NCI-H1092 treated with DMSO at 0.1 percent for 48 hours (cell line): ENCODE data around the gene ATF7IP2.
"Not testable (repeated sequence)": the region's sequence is repeated elsewhere in the genome, so short reads cannot be mapped to it uniquely, and the experiment has no call there.

Experiments used
- DNase-seq: peaks from one replicate; lab custom pipeline; 2025; lab: John Stamatoyannopoulos, UW

The ATF7IP2 gene

DNA sequence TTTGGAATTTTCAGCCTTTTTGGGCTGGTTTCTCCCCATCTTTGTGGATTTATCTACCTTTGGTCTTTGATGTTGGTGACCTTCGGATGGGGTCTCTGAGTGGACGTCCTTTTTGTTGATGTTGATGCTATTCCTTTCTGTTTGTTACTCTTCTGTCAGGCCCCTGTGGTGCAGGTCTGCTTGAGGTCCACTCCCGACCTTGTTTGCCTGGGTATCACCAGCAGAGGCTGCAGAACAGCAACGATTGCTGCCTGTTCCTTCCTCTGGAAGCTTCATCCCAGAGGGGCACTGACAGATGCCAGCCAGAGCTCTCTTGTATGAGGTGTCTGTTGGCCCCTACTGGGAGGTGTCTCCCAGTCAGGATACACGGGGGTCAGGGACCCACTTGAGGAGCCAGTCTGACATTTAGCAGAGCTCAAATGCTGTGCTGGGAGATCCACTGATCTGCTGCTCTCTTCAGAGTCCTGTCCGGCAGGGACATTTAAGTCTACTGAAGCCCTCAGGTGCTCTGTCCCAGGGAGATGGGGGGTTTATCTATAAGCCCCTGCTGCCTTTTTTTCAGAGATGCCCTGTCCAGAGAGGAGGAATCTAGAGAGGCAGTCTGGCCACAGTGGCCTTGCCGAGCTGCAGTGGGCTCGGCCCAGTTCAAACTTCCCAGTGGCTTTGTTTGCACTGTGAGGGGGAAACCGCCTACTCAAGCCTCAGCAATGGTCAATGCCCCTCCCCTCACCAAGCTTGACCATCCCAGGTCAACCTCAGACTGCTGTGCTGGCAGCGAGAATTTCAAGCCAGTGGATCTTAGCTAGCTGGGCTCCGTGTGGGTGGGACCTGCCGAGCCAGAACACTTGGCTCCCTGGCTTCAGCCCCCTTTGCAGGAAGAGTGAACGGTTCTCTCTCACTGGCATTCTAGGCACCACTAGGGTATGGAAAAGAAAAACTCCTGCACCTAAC, 66.6 kb downstream of the ATF7IP2 start:
- not testable (repeated sequence) for DNase-seq

DNA sequence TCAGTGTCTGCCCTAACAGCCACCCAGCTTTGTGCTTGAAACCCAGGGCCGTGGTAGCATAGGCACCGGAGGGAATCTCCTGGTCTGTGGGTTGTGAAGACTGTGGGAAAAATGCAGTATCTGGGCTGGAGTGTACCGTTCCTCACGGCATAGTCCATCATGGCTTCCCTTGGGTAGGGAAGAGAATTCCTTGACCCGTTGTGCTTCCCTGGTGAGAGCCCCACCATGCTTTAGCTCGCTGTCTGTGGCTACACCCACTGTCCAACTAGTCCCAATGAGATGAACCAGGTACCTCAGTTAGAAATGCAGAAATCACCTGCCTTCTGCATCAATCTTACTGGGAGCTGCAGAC, 67.3 kb downstream of the ATF7IP2 start:
- no peak for DNase-seq

DNA sequence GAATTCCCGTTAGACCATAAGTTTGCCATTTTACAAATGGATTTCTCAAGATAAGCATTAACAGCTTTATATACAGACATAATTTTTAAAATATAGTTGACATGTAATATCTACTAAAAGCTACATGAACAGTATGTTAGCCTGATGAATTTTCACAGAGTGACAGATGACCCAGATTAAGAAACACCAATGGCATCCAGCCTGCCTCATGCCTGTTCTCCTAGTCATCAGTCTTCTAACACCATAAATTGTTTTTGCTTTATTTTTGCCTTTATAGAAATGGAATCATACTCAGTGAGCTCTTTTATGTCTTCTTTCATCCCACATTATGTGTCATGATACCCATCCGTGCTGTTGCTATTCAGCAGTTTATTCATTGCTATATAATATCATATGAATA, 80.0 kb downstream of the ATF7IP2 start:
- no peak for DNase-seq

DNA sequence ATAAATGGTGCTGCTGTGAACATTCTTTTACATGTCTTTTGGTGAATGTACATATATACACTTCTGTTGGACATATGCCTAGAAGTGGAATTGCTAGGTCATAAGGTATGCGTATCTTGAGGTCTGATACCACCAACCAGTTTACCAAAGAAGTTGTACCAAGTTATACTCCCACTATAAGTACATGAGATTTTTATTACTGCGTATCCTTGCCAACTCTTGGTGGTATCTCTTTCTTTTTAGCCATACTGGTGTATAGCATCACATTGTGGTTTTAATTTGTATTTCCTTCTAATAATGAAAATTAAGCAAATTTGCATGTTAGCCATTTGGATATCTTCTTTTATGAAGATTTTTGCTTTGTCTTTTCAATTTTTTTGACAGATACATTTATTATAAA, 80.5 kb downstream of the ATF7IP2 start:
- no peak for DNase-seq

DNA sequence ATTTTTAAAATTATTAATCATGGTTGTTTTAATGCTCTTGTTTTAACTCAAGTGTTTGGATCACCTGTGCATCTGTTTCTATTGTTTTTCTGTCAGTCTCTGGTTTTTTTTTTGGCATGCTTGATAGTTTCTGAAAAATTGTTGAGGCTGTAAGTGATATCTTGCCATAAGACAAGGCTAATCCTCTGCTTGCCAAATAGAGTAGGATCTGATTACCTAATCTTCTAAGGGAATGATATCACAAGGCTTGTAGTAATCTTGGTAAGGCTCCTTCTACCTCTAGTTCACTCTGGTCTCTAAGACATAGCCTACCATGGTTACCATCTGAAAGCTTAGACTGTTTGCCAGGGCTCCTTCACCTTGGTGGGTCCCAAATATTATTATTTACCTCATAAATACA, 81.0 kb downstream of the ATF7IP2 start:
- DNase-seq, result no peak

DNA sequence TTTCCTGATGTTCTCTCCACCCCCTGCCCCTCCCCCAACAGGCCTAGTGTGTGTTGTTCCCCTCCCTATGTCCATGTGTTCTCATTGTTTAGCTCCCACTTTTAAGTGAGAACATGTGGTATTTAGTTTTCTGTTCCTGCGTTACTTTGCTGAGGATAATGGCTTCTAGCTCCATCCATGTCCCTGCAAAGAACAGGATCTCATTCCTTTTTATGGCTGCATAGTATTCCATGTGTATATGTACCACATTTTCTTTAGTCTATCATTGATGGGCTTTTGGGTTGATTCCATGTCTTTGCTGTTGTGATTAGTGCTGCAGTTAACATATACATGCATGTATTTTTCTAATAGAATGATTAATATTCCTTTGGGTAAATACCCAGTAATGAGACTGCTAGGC, 90.8 kb downstream of the ATF7IP2 start:
- not testable (repeated sequence) for DNase-seq

DNA sequence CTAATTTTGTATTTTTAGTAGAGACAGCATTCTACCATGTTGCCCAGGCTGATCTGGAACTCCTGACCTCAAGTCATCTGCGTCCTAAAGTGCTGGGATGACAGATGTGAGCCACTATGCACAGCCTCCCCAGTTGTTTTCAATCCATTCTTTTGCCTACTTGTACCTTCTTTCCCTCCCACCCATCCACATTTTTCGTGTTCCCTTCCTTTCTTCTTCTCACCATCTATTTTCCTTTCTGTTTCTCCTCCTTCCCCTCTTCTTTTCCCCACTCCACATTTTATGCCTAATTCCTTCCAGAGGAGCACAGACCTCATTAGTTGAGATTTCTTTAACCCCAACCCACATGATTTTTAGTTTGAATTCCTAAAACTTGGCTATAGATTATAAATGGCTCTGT, 94.3 kb downstream of the ATF7IP2 start:
- DNase-seq, result no peak

DNA sequence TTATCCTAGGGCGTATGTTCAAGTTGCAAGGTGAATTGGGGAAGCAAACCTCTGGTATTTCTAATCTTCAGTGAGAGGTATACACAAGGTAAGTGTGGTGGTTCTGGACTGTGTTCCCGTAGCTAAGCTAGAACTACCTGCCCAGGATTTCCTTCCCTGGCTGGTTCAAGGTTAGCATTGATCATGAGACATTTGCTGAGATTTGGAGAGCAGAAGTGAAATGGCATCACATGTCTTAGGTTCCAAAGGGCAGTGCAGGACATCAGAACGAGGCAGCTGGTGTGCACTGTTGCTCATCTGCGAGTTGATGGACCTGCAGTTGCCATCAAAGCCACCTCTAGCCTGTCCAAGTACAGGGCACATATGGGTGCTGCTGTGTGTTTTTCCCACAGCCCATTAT, 99.3 kb downstream of the ATF7IP2 start:
- no peak for DNase-seq

DNA sequence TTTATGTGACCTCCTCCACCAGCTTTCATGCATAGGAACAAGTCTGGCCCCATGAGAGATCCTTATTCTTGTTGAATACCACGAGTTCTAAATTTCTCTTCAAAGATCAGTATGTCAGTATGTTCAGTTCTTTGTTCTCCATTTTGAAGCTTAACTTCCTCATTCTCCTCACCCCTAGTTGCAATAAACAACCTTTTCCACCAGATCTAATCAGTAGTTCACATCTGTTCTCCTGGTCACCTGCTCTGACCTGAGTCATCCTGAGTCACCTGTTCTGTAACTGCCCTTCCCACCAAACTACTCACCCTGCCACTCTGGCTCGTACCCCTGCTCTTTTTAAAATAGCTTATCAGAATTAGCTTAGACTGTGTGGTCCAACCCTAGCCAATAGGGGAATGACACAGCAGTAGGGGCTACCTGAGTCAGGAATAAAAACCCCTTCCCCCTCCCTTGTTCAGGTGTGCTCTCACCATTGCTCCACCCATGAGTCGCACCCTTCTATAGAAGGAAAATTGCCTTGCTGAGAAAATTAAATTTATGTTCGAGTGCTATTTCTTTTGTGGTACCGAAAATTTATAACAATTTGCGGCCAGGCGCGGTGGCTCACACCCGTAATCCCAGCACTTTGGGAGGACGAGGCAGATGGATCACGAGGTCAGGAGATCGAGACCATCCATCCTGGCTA, 100.0 kb downstream of the ATF7IP2 start:
- no peak for DNase-seq

DNA sequence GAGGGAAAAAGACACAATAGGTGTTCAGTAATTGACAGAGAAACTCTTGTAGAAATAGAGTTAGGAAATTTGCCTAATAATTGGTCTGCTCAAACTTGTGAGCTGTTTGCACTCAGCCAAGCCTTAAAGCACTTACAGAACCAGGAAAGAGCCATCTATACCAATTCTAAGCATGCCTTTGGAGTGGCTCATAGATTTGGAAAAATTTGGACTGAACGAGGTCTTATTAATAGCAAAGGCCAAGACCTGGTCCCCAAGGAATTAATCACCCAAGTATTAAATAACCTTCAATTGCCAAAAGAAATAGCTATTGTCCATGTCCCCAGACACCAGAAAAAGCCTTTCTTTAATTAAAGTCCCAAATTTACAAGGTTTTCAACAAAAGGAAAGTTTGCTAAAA, 104.3 kb downstream of the ATF7IP2 start:
- no peak for DNase-seq

DNA sequence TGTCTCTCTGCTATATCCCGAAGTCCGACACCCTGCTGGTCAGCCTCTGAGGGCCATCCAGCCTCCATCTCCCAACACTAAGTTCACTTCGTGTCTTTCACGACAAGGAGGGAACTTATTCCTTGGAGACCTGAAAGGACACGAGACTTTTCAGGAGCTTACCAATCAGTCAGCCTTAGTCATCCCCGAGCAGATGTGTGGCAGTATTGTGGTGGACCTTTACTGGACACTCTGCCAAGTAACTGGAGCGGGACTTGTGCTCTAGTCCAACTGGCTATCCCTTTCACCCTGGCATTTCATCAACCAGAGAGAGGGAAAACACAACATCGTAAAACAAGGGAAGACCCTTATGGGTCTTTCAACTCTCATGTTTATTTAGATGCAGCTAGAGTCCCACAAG, 107.4 kb downstream of the ATF7IP2 start:
- no peak for DNase-seq

DNA sequence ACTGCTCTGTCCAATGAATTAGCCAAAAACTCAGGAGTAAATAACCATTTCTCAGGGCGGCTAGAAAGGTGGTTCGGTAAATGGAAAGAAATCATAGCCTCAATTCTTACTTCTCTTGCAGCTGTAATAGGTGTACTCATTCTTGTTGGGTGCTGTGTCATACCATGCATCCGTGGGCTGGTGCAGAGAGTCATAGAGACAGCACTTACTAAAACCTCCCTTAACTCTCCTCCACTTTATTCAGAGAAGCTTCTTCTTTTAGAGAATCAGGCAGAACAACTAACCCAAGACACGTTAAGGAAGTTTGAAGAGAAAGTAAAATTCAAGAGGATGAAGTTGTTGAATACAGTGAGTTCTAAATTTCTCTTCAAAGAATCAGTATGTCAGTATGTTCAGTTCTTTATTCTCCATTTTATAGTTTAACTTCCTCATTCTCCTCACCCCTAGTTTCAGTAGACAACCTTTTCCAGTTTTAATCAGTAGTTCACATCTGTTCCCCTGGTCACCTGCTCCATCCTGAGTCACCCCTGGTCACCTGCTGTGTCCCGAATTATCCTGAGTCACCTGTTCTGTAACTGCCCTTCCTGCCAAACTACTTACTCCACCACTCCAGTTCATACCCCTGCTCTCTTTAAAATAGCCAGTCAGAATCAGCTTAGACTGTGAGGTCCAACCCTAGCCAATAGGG, 108.6 kb downstream of the ATF7IP2 start:
- no peak for DNase-seq

DNA sequence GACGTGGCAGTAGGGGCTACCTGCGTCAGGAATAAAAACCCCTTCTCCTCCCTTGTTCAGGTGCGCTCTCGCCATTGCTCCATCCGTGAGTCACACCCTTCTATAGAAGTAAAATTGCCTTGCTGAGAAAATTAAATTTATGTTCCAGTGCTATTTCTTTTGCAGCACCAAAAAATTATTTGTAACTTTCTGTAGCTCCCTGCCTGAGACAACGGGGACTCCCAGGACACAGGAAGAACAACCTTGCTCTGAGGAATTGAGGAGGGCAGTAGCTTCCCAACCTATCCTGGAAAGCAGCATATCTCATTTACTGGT, 109.1 kb downstream of the ATF7IP2 start:
- DNase-seq, result no peak

DNA sequence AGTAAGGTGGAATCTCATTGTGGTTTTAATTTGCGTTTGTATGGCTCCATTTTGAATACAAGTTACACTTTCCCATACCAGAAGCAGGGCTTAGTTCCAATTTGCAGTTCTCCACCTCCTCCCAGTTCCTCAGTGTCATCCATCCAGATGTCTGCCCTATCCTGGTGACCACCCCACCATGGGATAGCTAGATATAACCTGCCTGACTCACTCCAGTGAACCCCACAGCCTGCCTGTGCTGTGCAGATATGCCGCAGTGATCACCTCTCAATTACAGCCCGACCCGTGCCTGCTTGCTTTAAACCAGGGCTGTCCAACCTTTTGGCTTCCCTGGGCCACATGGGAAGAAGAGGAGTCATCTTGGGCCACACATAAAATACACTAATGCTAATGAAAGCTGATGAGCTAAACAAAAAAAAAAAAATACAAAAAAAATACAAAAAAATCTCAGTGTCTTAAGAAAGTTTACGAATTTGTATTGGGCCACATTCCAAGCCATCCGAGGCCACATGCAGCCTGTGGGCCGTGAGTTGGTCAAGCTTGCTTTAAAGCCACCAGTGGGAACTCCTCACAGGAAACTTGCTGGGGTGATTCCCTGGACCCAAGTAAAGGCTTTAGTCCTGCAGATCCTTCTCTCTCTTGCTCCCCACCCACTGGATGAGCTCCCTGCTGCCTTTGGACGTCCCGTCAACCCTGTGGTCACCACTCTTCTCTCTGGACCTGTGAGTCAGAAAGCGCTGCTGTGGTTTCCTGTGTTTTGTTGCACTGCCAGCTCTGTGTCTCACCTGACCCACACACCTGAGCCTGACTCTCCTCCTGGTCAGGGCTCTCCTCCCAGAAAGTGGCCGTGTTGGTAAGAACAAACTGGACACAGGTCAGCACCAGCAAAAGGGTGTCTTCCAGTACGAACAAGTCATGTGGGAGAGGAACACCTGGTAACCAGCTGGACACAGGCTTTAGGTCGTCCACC, 111.6 kb downstream of the ATF7IP2 start:
- DNase-seq, result no peak

DNA sequence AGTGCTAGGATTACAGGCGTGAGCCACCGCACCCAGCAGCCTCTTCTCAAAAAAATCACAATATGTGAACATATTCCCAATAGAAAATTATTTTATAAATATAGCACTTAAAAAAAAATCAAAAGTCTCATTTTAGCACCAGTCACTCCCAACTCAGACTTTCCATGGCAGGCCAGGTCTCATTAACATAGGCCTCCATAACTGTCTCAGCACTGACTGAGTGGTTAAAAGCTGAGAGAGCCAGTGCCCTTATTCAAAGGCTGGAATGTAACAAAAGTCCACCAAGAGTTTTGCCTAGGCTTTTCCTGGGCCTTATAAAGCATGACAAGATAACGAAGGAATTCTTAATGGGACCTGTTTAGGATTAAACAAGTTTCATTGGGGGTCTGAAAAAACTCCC, 114.7 kb downstream of the ATF7IP2 start:
- DNase-seq, result no peak

DNA sequence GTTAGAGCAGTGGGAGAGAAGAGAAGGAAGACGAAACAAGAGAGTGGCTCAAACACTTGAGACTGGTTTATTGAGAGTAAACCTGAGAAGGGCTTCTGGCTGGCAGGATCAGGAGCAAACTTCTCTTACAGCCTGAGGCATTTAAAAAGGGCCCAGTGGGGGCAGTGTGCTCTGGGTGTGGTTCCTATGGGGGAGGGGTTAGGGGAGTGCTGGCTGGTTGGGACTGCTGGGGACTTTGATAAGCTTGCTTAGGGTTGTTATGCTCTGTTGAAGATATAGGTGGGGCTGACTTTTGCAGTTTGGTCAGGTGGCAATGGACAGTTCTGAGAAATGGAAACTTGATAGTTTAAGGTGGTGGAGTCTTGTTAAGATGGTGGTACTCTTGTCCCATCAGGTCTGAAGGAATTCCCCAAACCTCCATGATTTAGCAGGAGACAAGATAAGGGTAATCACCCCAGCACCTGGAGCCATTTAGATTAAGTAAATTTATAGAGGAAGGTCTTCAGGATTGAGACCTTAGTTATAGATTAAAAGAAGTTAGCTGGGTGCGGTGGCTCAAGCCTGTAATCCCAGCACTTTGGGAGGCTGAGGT, 115.3 kb downstream of the ATF7IP2 start:
- no peak for DNase-seq

DNA sequence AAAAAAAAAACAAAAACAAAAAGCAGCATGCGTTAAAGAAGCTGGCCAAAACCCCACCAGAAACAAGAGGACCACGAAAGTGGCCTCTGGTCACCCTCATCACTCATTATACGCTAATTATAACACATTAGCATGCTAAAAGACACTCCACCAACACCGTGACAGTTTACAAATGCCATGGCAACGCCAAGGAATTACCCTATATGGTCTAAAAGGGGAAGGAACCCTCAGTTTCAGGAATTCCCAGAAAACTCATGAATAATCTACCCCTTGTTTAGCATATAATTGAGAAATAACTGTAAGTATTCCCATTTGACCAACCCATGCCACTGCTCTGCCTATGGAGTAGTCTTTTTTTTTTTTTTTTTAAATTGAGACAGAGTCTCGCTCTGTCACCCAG, 116.9 kb downstream of the ATF7IP2 start:
- DNase-seq, result no peak

DNA sequence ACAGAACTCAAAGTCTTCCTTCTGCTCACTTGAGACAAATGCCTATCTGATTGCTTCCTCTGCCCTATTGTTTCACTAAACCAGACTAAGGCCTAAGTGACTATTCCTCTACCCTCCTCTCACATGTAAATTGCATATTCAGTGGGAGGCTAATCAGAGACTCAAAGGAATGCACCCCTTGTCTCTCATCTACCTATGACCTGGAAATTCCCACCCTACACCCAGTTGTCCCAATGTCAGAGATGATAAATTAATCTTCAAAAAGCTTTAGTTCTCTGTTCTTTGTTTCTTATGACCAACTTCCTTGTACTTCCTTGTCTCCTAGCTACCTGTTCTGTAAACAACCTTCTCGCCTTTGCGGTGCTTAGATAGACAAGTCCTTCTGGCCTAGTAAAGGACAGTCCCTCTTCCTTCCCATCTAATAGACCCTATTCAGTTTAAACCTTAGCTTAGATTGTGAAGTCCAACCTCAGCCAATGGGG, 118.6 kb downstream of the ATF7IP2 start:
- DNase-seq, result no peak

DNA sequence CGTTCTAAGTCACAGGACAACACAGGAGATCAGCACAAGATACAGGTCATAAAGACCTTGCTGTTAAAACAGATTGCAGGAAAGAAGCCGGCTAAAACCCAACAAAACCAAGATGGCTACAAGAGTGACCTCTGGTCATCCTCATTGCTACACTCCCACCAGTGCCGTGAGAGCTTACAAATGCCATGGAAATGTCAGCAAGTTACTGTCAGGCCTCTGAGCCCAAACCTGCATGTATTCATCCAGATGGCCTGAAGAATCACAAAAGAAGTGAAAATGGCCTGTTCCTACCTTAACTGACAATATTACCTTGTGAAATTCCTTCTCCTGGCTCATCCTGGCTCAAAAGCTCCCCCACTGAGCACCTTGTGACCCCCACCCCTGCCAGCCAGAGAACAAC, 119.4 kb downstream of the ATF7IP2 start:
- DNase-seq, result not testable (repeated sequence)

DNA sequence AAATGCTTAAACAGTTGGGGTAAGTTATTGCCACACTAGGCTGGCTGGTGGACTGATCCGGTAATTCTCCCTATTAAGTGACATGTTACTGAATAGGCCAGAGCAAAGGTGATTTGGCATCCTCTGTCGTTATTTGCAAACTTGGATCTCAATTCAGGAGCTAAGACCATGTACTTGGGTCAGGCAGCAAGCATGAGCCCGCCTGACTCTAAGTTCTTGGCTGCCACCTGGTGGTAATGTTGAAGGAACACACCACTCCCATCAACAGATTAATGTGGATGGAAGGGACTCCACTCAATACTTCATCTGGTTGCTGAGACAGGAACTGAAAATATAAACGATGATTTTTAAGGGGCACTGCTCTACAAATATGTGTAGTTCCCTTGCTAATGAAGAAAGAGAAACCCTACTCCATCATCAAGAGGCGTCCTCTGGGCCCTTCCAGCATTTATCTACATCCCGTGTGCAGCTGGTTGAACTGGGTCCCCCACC, 123.7 kb downstream of the ATF7IP2 start:
- peak; percentile 71 for DNase-seq

DNA sequence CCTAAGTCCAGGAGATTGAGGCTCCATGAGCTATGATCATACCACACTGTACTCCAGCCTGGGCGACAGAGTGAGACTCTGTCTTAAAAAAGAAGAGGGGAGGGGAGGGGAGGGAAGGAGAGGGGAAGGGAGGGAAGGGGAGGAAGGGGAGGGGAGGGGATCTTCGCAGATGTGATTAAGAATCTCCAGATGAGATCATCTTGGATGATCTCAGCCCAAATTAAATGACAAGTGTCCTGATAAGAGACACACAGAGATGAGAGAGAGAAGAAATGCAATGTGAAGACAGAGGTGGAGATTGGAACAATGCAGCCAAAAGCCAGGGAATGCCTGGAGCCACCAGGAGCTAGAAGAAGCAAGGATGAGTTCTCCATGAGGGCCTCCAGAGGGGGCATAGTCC, 124.4 kb downstream of the ATF7IP2 start:
- no peak for DNase-seq
